Fibroblast of lung (primary cell): Measurements from ENCODE around the gene MREG.

Experiments
- EZH2 ChIP-seq: IDR thresholded peaks from 2 replicates; pipeline ENCODE4 v1.5.1; 2012; ENCODE audit warnings: low read length, control low read depth, mild to moderate bottlenecking; ENCODE audit errors: missing control alignments
- TF ChIP-seq, protein P1 (sequence below), 2 donors: IDR thresholded peaks in 1 of 2; conservative IDR thresholded peaks in 1 of 2; 1 replicate in 1 of 2; 2 replicates in 1 of 2; pipeline ENCODE4 v1.5.1; 2011 to 2012; ENCODE audit warnings: low read length in 2 of 2, control low read depth in 1 of 2, inconsistent platforms in 1 of 2, low read depth in 1 of 2, mild to moderate bottlenecking in 1 of 2

GRCh38 chr2:215899141-215900074 lies 113.9 kb downstream of the MREG start:
- TF ChIP-seq, protein P1, sequence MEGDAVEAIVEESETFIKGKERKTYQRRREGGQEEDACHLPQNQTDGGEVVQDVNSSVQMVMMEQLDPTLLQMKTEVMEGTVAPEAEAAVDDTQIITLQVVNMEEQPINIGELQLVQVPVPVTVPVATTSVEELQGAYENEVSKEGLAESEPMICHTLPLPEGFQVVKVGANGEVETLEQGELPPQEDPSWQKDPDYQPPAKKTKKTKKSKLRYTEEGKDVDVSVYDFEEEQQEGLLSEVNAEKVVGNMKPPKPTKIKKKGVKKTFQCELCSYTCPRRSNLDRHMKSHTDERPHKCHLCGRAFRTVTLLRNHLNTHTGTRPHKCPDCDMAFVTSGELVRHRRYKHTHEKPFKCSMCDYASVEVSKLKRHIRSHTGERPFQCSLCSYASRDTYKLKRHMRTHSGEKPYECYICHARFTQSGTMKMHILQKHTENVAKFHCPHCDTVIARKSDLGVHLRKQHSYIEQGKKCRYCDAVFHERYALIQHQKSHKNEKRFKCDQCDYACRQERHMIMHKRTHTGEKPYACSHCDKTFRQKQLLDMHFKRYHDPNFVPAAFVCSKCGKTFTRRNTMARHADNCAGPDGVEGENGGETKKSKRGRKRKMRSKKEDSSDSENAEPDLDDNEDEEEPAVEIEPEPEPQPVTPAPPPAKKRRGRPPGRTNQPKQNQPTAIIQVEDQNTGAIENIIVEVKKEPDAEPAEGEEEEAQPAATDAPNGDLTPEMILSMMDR (conservative IDR thresholded peaks at IDR 0.05 in 1 of 2, IDR thresholded peaks at IDR 0.05 in 1 of 2; ENCODE audit: low read depth in 1 of 2, low read length in 2 of 2) = no peak
- TF ChIP-seq EZH2 = no peak
